ENCODE measurements around the gene TEX38. TPM values are rescaled to one million over a fixed set of nuclear protein-coding genes. Genes with fewer than 3 reads are reported as not detected.

TEX38 gene
- total and polyA plus RNA-seq, 10 of the 15 experiments (the other 5 are each of a cell fraction or from before 2014, with no cell fraction given) = 0.07 to 0.32 (median 0.15) TPM; not detected in 7

DNA sequence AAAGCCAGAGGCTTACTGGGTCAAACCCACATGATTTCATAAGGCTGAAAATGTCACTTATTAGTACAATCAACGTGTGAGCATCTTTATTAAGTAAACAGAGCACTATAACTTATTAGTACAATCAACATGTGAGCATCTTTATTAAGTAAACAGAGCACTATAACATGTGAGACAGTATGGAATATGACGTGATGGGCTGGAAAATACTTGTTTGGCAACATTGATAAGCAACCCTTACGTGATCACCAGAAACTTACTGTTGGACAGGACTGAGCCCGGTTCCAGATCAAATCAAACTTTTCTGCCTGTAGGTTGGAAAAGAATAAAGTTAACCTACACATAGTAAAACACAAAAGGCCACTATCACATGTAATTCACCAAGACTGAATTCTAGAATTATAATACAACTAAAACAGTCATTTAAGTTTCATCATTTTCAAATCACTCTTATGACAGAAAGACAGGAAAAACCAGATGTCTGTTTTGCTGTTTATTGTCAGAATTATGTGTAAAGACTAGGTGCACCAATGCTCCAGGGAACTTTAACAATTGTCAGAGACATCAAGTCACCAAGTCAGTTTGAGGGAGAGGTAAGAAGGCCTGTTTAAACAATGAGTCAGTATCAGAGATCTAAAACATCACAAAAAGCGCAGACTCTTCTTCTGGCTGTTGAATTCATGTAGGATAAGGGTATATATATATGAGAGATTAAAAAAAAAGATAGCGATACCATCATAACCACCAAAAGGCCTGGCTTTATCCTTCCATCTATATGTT is 19.1 kb upstream of the TEX38 start (continued):
- TF ChIP-seq, protein P1, sequence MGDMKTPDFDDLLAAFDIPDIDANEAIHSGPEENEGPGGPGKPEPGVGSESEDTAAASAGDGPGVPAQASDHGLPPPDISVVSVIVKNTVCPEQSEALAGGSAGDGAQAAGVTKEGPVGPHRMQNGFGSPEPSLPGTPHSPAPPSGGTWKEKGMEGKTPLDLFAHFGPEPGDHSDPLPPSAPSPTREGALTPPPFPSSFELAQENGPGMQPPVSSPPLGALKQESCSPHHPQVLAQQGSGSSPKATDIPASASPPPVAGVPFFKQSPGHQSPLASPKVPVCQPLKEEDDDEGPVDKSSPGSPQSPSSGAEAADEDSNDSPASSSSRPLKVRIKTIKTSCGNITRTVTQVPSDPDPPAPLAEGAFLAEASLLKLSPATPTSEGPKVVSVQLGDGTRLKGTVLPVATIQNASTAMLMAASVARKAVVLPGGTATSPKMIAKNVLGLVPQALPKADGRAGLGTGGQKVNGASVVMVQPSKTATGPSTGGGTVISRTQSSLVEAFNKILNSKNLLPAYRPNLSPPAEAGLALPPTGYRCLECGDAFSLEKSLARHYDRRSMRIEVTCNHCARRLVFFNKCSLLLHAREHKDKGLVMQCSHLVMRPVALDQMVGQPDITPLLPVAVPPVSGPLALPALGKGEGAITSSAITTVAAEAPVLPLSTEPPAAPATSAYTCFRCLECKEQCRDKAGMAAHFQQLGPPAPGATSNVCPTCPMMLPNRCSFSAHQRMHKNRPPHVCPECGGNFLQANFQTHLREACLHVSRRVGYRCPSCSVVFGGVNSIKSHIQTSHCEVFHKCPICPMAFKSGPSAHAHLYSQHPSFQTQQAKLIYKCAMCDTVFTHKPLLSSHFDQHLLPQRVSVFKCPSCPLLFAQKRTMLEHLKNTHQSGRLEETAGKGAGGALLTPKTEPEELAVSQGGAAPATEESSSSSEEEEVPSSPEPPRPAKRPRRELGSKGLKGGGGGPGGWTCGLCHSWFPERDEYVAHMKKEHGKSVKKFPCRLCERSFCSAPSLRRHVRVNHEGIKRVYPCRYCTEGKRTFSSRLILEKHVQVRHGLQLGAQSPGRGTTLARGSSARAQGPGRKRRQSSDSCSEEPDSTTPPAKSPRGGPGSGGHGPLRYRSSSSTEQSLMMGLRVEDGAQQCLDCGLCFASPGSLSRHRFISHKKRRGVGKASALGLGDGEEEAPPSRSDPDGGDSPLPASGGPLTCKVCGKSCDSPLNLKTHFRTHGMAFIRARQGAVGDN (IDR thresholded peaks at IDR 0.05) = no peak
- TF ChIP-seq CTCF (IDR thresholded peaks at IDR 0.05 in 2 of 3, conservative IDR thresholded peaks at IDR 0.05 in 1 of 3; ENCODE audit: control insufficient read depth in 2 of 3, extremely low read depth in 1 of 3, insufficient read depth in 1 of 3, low read depth in 3 of 3, low read length in 3 of 3) (no peak), HDAC6 (IDR thresholded peaks at IDR 0.05; ENCODE audit: unreplicated experiment) (no peak)

DNA sequence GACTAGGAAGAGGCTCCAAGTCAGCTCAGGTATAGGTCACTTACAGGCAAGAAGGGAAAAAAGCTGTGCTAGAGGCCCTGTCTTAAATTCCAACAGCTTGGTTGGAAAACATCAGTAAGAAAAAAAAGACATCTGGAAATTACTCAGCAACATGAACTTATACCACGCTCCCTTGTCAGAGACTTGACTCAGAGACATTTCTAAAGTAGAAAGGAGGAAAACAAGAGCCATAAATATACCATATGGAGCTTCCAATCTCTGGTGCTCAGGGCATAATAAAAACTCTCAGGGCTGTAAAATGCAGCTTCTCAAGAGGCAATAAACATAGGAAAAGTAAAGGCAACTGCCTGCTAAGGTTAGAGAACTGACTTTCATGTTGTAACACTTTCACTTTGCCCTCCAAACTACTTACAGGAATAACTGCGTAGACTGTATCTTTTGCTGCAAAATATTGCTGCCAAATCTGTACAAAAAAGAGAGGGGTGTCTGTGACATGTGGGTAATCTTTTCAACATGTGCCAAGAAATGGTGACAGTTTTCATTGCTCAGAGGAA is 18.2 kb upstream of the TEX38 start:
- CTCF ChIA-PET = no interaction called here
- FAIRE-seq = no peak
- POLR2A ChIA-PET = no interaction called here
- BruUV-seq (replicated peaks) = no TSS peak
- no peaks in the 10 kb centered on the region for H3K79me2 ChIP-seq (ENCODE audit: control insufficient read depth, insufficient read depth, low read length)
- H4K20me1 ChIP-seq (ENCODE audit: control insufficient read depth, insufficient read depth) = no peaks in the 10 kb centered on the region
- SMC1A ChIA-PET (ENCODE audit: uncharacterized antibody, unreplicated experiment) = interaction anchor here (0.9 kb wide), 1 partner anchor 12 kb away, joined by 3 read pairs; no protein-coding TSS in a partner anchor
- no peak overlapping the region for H3K27ac ChIP-seq (ENCODE audit: control insufficient read depth, insufficient read depth)
- H3K4me3 ChIP-seq = no peak overlapping the region
- H3K9me3 ChIP-seq (replicated peaks; ENCODE audit: control insufficient read depth, insufficient read depth, low read length) = peaks cover 4% of the 10 kb centered on the region; the same call in 2 of the 3 replicates
- H3K36me3 ChIP-seq (ENCODE audit: control insufficient read depth in 2 of 2, insufficient read depth in 2 of 2, low read length in 1 of 2) = peaks cover 2 to 18% of the 10 kb centered on the region in 2 experiments
- RAD21 ChIA-PET (ENCODE audit: unreplicated experiment) = no interaction called here
- H3K4me2 ChIP-seq (ENCODE audit: control insufficient read depth, insufficient read depth) = no peak overlapping the region
- H2AFZ ChIP-seq (ENCODE audit: control insufficient read depth, low read depth, low read length) = no peak overlapping the region
- intact Hi-C loops (cut with micrococcal nuclease; ENCODE audit: unreplicated experiment) = no loop called here
- no peak for ATAC-seq
- WGBS (ENCODE audit: insufficient coverage, insufficient replicate concordance, low lambda C conversion rate, missing lambda C conversion rate) = 75% methylated on average over 2 of the region's 2 CpGs
- in situ Hi-C loops (cut with MboI) = no loop called here
- peaks cover 7% of the 10 kb centered on the region for H3K4me1 ChIP-seq (ENCODE audit: control insufficient read depth, insufficient read depth, low read length)
- H3K9ac ChIP-seq (ENCODE audit: control insufficient read depth, insufficient read depth, low read length) = no peak overlapping the region
- no peak for DNase-seq (ENCODE audit: low read depth, low spot score)
- H3K27me3 ChIP-seq (replicated peaks in 1 of 2; ENCODE audit: control insufficient read depth in 2 of 2, insufficient read depth in 2 of 2, low read length in 1 of 2) = no peaks in the 10 kb centered on the region
- TF ChIP-seq PAX5 (IDR thresholded peaks at IDR 0.05; ENCODE audit: borderline replicate concordance, low read depth, low read length) = no peak
- TF ChIP-seq HDGF (IDR thresholded peaks at IDR 0.05) = no peak
- no peak for TF ChIP-seq ZNF24 (IDR thresholded peaks at IDR 0.05)
- no peak for TF ChIP-seq CUX1 (IDR thresholded peaks at IDR 0.05; ENCODE audit: insufficient replicate concordance, low read depth, low read length)
- TF ChIP-seq SRF (IDR thresholded peaks at IDR 0.05; ENCODE audit: low read depth in 2 of 2, low read length in 2 of 2) = no peak

Data from GM12878 (cell line).